Neural cell (in vitro differentiated cells): Measurements from ENCODE around the gene RABGAP1L.

Experiments used
- CTCF ChIP-seq: fragments of 450-650 bp; IDR thresholded peaks from 2 replicates; pipeline ENCODE4 v1.5.1; 2014; ENCODE audit warnings: antibody characterized with exemption, mild to moderate bottlenecking, moderate library complexity; ENCODE audit not compliant: poor library complexity, severe bottlenecking
- EP300 ChIP-seq: fragments of 450-650 bp; conservative IDR thresholded peaks from 2 replicates; pipeline ENCODE4 v1.6.1; 2014; ENCODE audit warnings: antibody characterized with exemption, mild to moderate bottlenecking, moderate library complexity; ENCODE audit not compliant: poor library complexity, severe bottlenecking
- EZH2 ChIP-seq: fragments of 200-600, 300-800 bp; shearing (Covaris generic), sonication (generic); IDR thresholded peaks from 2 replicates; pipeline ENCODE4 v1.6.1; 2014; ENCODE audit warnings: antibody characterized with exemption, low read length, borderline replicate concordance, mild to moderate bottlenecking; ENCODE audit not compliant: insufficient read depth, poor library complexity, severe bottlenecking
- MXI1 ChIP-seq: fragments of 450-650 bp; conservative IDR thresholded peaks from 2 replicates; pipeline ENCODE4 v1.6.1; 2014; ENCODE audit warnings: antibody characterized with exemption, mild to moderate bottlenecking; ENCODE audit not compliant: poor library complexity, severe bottlenecking
- RAD21 ChIP-seq: fragments of 450-650 bp; conservative IDR thresholded peaks from 2 replicates; pipeline ENCODE4 v1.6.1; 2014; ENCODE audit warnings: antibody characterized with exemption, mild to moderate bottlenecking, moderate library complexity
- REST ChIP-seq: IDR thresholded peaks from 2 replicates; pipeline ENCODE4 v1.6.1; 2012; ENCODE audit warnings: borderline replicate concordance

- TF ChIP-seq CTCF (no peak), MXI1 (no peak), EP300 (no peak), REST (no peak), EZH2 (no peak), RAD21 (no peak)
These were observed 629.7 kb downstream of the RABGAP1L start for GRCh38 chr1:174788981-174789380.
